ENCODE data around the gene RIMS3.
"Not testable (repeated sequence)": the region's sequence is repeated elsewhere in the genome, so short reads cannot be mapped to it uniquely, and the experiment has no call there.

RIMS3 gene

GRCh38 chr1:40709100-40709801 lies 43.8 kb upstream of the RIMS3 start:
- no peak for TF ChIP-seq CTCF (IDR thresholded peaks at IDR 0.05; ENCODE audit: insufficient read depth, low read depth, low read length, missing control alignments)
- peak overlapping the region; percentile 75 for H3K4me3 ChIP-seq (ENCODE audit: low read depth, low read length)
- peak; percentile 96 for DNase-seq (ENCODE audit: low read depth)

GRCh38 chr1:40708750-40709099 lies 43.2 kb upstream of the RIMS3 start:
- peak; percentile 87 for DNase-seq (ENCODE audit: low read depth)
- no peak for TF ChIP-seq CTCF (IDR thresholded peaks at IDR 0.05; ENCODE audit: insufficient read depth, low read depth, low read length, missing control alignments)
- peak overlapping the region; percentile 75 for H3K4me3 ChIP-seq (ENCODE audit: low read depth, low read length)

DNA sequence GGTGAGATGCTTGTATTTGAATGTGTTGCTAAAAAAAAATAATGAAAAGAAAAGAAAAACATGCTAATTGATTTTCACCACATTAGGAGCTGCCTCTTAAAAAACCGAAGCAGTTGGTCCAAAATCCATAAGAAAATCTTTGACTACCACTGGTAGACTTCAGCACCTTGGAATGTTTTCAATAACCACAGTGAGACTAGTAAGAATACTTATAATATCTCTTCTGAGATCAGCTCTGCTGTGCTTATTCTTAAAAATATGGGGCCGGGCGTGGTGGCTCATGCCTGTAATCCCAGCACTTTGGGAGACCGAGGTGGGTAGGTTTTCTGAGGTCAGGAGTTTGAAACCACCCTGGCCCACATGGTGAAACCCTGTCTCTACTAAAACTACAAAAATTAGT lies 41.1 kb upstream of the RIMS3 start:
- TF ChIP-seq CTCF (IDR thresholded peaks at IDR 0.05; ENCODE audit: insufficient read depth, low read depth, low read length, missing control alignments), result no peak
- H3K4me3 ChIP-seq (ENCODE audit: low read depth, low read length), result no peak overlapping the region
- no peak for DNase-seq (ENCODE audit: low read depth)

DNA sequence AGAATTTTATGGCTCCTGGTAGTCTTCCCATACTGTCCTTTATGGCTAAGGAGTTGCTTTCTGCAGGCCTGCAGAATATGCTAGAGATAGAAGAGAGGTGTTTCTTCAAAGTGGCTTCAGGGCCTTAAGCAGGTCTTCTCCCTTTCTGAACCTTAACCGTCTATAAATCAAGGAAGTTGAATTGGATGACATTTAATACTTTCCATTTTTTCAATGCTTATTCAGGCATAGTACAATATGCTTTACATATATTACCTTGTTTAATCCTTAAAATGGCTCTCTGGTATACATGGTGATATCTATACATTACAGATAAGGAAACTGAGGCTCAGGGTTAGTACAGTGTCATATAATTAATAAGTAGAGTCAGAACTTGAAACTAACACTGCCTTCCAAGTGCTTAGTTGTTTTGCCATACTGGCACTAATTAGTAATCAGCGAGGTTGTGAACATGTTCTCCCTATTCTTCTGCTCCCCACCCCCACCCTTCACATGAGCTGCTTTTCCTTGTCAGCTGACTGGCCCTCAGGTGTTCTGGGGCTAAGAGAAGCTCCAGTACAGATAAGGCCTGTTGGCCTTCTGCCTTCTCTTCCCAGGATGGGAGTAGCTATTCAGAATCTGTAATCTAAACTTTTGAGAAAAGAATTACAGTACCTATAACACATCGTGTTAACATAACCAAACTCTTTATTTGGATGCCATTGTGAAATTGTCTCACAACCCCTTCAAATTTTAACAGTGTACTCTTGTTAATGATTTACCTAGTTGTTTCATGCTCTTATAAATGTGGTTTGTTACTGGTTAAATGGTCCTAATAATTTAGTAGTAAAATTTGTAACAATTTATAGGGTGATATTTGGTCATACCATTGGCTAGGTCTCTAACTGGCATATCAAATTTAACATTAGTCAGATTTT lies 39.6 kb upstream of the RIMS3 start:
- DNase-seq (ENCODE audit: low read depth), result no peak
- H3K4me3 ChIP-seq (ENCODE audit: low read depth, low read length), result no peak overlapping the region
- no peak for TF ChIP-seq CTCF (IDR thresholded peaks at IDR 0.05; ENCODE audit: insufficient read depth, low read depth, low read length, missing control alignments)

DNA sequence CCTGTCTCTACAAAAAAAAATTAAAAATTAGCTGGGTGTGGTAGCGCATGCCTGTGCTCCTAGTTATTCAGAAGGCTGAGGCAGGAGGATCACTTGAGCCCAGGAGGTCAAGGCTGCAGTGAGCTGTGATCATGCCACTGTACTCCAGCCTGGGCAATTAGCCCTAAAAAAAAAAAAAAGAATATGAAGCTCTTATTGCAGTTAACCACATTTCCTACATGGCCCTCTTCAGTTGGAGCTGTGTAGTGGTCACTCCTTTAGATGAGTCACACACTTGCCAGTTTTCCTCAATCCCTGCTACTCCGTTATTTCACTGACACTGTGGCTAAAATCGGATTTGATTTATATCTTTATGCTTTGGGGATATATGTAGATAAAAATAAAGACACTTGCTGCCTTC lies 37.8 kb upstream of the RIMS3 start:
- no peak overlapping the region for H3K4me3 ChIP-seq (ENCODE audit: low read depth, low read length)
- no peak for TF ChIP-seq CTCF (IDR thresholded peaks at IDR 0.05; ENCODE audit: insufficient read depth, low read depth, low read length, missing control alignments)
- DNase-seq (ENCODE audit: low read depth), result no peak

- H3K4me3 ChIP-seq (ENCODE audit: low read depth, low read length), result 0 out of 2 replicates have a peak overlapping the region, but pooled peaks have one; percentile 10
- DNase-seq (ENCODE audit: low read depth), result not testable (repeated sequence)
Observed at GRCh38 chr1:40702810-40703209, 37.3 kb upstream of the RIMS3 start.

- no peak for DNase-seq (ENCODE audit: low read depth)
- no peak for TF ChIP-seq CTCF (IDR thresholded peaks at IDR 0.05; ENCODE audit: insufficient read depth, low read depth, low read length, missing control alignments)
- no peak overlapping the region for H3K4me3 ChIP-seq (ENCODE audit: low read depth, low read length)
Observed at GRCh38 chr1:40701684-40702083, 36.2 kb upstream of the RIMS3 start.

Data from GM12865 (cell line).